ENCODE results near the gene CABLES2. TPM values are rescaled to one million over a fixed set of nuclear protein-coding genes. Genes with fewer than 3 reads are reported as not detected.

Gene CABLES2
- total and polyA plus RNA-seq, 9 of the 15 experiments (the other 6 are each of a cell fraction or from before 2014, with no cell fraction given), result 0.46 to 4.2 (median 1.6) TPM

DNA sequence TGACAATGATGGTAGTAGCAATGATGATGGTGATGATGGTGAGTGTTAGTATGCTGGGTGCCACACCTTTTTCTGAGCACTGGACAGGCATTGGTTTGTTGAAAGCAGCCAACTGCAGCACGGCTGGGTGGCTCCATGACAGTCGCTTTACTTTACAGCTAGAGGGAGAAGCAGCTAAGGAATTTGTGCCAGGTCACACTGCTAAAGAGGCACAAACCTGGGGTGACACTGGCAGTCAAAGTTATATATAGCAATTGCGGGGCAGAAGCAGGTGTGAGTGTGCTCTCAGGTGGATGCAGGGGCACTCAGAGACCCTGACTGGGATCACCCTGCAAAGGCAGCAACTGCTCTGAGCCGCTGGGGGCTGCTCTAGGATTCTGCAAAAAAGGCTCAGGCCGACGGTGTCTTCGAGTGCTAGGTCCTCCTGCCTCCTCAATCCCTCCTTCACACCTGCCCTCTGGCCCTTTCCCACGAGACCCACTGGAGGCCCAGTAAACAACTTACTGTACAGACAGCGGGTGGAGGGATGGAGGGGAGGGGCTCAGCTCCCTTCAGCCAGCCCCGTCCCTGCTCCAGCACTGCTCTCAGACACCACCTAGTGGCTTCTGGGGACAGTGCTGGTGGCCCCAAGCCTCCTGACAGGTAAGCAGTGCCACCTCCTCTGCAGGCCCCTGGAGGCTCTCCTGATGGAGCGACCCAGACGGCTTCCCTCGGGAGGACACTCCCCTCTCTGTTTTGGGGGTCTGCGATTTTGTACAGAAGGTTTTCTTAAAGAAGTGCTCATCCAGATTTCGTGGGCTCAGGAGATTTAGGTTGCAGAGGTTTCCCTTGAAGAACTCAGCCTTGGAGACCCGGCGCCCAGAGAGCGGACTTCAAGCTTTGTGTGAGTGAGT lies 24.5 kb downstream of the CABLES2 start (continued):
- TF ChIP-seq, protein P1, sequence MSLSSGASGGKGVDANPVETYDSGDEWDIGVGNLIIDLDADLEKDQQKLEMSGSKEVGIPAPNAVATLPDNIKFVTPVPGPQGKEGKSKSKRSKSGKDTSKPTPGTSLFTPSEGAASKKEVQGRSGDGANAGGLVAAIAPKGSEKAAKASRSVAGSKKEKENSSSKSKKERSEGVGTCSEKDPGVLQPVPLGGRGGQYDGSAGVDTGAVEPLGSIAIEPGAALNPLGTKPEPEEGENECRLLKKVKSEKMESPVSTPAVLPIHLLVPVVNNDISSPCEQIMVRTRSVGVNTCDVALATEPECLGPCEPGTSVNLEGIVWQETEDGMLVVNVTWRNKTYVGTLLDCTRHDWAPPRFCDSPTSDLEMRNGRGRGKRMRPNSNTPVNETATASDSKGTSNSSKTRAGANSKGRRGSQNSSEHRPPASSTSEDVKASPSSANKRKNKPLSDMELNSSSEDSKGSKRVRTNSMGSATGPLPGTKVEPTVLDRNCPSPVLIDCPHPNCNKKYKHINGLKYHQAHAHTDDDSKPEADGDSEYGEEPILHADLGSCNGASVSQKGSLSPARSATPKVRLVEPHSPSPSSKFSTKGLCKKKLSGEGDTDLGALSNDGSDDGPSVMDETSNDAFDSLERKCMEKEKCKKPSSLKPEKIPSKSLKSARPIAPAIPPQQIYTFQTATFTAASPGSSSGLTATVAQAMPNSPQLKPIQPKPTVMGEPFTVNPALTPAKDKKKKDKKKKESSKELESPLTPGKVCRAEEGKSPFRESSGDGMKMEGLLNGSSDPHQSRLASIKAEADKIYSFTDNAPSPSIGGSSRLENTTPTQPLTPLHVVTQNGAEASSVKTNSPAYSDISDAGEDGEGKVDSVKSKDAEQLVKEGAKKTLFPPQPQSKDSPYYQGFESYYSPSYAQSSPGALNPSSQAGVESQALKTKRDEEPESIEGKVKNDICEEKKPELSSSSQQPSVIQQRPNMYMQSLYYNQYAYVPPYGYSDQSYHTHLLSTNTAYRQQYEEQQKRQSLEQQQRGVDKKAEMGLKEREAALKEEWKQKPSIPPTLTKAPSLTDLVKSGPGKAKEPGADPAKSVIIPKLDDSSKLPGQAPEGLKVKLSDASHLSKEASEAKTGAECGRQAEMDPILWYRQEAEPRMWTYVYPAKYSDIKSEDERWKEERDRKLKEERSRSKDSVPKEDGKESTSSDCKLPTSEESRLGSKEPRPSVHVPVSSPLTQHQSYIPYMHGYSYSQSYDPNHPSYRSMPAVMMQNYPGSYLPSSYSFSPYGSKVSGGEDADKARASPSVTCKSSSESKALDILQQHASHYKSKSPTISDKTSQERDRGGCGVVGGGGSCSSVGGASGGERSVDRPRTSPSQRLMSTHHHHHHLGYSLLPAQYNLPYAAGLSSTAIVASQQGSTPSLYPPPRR (CRISPR knock-in tag; IDR thresholded peaks at IDR 0.05; ENCODE audit: borderline replicate concordance), result no peak
- TF ChIP-seq KLF16 (IDR thresholded peaks at IDR 0.05) (0 out of 2 replicates have a peak, but pooled peaks have one; percentile 8), DIDO1 (tag; IDR thresholded peaks at IDR 0.05; ENCODE audit: low read depth) (no peak), SRSF3 (IDR thresholded peaks at IDR 0.05; ENCODE audit: insufficient read depth, low read length) (no peak), SMARCE1 (IDR thresholded peaks at IDR 0.05) (no peak), MED1 (CRISPR knock-in tag; IDR thresholded peaks at IDR 0.05; ENCODE audit: borderline replicate concordance) (no peak), CREM (IDR thresholded peaks at IDR 0.05; ENCODE audit: low read depth) (peak; percentile 66; the same call in 1 of the 2 replicates), BCL6 (CRISPR knock-in tag; IDR thresholded peaks at IDR 0.05) (no peak), RCOR1 (IDR thresholded peaks at IDR 0.05; ENCODE audit: borderline replicate concordance in 1 of 2, low read depth in 2 of 2, low read length in 2 of 2) (peak in 1 of 2 experiments; percentile 47; a peak in 1 of 4 replicates), NONO (IDR thresholded peaks at IDR 0.05; ENCODE audit: low read depth in 2 of 2, low read length in 1 of 2) (no peak), RFX1 (IDR thresholded peaks at IDR 0.05) (no peak), ZNF143 (CRISPR knock-in tag; IDR thresholded peaks at IDR 0.05) (no peak), BACH1 (tag; IDR thresholded peaks at IDR 0.05) (no peak), ZBTB17 (CRISPR knock-in tag; IDR thresholded peaks at IDR 0.05) (no peak)
- TF ChIP-seq, protein P2, sequence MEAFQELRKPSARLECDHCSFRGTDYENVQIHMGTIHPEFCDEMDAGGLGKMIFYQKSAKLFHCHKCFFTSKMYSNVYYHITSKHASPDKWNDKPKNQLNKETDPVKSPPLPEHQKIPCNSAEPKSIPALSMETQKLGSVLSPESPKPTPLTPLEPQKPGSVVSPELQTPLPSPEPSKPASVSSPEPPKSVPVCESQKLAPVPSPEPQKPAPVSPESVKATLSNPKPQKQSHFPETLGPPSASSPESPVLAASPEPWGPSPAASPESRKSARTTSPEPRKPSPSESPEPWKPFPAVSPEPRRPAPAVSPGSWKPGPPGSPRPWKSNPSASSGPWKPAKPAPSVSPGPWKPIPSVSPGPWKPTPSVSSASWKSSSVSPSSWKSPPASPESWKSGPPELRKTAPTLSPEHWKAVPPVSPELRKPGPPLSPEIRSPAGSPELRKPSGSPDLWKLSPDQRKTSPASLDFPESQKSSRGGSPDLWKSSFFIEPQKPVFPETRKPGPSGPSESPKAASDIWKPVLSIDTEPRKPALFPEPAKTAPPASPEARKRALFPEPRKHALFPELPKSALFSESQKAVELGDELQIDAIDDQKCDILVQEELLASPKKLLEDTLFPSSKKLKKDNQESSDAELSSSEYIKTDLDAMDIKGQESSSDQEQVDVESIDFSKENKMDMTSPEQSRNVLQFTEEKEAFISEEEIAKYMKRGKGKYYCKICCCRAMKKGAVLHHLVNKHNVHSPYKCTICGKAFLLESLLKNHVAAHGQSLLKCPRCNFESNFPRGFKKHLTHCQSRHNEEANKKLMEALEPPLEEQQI (IDR thresholded peaks at IDR 0.05), result no peak
- TF ChIP-seq, protein P3, sequence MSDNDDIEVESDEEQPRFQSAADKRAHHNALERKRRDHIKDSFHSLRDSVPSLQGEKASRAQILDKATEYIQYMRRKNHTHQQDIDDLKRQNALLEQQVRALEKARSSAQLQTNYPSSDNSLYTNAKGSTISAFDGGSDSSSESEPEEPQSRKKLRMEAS (CRISPR knock-in tag; IDR thresholded peaks at IDR 0.05), result peak; percentile 30; the same call in 1 of the 2 replicates
- TF ChIP-seq, protein P4, sequence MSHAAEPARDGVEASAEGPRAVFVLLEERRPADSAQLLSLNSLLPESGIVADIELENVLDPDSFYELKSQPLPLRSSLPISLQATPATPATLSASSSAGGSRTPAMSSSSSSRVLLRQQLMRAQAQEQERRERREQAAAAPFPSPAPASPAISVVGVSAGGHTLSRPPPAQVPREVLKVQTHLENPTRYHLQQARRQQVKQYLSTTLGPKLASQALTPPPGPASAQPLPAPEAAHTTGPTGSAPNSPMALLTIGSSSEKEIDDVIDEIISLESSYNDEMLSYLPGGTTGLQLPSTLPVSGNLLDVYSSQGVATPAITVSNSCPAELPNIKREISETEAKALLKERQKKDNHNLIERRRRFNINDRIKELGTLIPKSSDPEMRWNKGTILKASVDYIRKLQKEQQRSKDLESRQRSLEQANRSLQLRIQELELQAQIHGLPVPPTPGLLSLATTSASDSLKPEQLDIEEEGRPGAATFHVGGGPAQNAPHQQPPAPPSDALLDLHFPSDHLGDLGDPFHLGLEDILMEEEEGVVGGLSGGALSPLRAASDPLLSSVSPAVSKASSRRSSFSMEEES (CRISPR knock-in tag; IDR thresholded peaks at IDR 0.05), result no peak

Data from K562 (cell line).